HG03342 (cell line): ENCODE data around the gene TGDS.
A peak's percentile ranks its signal among the peaks of the same experiment; 100 is the strongest.
"Not testable (repeated sequence)": the region's sequence is repeated elsewhere in the genome, so short reads cannot be mapped to it uniquely, and the experiment has no call there.

Experiments used
- ATAC-seq: cut with Tn5 transposase; IDR thresholded peaks from one replicate; pipeline ENCODE4 v1.9.1; 2021; ENCODE audit warnings: mild to moderate bottlenecking, moderate library complexity; ENCODE audit not compliant: unreplicated experiment

The TGDS gene, protein sequence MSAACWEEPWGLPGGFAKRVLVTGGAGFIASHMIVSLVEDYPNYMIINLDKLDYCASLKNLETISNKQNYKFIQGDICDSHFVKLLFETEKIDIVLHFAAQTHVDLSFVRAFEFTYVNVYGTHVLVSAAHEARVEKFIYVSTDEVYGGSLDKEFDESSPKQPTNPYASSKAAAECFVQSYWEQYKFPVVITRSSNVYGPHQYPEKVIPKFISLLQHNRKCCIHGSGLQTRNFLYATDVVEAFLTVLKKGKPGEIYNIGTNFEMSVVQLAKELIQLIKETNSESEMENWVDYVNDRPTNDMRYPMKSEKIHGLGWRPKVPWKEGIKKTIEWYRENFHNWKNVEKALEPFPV

DNA sequence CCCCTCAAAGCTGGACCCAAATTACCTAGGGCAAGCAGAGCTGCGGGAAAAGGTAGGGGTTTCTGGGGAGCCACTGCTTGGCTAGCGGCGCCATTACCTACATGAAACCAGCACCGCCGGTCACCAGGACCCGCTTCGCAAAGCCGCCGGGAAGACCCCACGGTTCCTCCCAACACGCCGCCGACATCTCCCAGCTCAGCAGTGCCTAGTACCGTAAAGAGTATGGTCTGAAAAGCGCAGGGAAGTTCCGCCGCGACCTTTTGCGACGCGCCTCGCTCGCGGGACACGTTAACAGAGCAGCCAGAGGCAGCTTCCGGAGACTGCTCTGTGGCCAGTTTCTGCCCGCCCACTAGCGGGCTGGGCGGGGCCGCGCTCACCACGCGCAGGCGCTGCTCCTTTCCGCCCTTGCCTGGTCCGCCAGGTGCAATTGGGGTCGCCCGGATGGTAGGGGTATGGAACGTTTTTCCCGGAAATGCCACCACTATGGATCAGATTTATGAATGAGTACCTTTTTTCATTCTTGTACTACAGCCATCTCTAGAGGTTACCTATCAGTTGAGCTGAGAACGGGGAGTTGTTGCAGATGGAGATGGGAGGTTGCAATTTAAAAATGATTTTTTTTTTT is at the start of gene TGDS:
TGDS (minus strand) TSS at position 203 of the 625 bp plus-strand sequence; CDS start at position 187, 16 bp downstream.
- ATAC-seq: peak; percentile 97

DNA sequence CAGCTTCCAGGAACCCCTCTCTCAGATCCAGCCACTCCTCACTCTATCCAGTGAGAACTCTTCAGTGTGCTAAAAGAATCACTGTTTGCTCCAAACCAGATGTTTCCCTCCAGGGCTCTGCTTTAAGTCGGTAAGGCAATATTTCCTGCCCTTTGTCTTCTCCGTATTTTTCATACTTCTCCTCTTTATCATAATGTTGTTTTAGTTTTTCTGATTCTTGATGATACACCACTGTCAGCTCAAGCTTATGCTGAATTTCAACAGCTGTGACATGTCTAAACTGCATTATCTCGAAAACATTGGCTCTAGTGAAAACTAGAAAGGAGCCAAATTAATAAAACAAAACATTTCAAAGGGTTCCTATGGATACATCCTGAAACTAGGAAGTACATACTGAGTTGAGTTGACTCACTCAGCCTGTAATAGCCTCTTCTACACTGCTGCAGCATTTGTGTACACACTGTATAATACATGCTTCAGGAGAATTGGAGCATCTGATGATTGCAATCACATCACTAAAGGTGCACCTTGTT is 45.5 kb upstream of the TGDS start:
- ATAC-seq: no peak

DNA sequence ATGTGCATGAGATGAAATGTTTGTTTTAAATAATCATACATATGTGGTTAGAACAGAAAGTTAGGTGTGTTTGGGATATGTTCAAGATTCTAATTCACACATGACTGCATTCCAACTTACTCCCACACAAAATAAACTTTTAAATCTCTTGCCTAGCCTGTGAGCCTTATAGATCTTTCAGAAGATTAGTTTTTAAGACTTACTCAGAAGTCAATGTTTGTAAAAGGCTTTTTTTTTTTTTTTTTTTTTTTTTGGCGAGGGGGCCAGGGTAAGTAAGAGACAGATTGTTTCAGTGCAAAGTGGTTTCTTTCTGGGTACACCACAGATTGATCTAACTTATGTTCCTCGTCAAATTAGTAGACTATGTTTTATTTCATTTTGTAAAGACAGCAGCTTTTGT is 44.8 kb upstream of the TGDS start:
- no peak for ATAC-seq

DNA sequence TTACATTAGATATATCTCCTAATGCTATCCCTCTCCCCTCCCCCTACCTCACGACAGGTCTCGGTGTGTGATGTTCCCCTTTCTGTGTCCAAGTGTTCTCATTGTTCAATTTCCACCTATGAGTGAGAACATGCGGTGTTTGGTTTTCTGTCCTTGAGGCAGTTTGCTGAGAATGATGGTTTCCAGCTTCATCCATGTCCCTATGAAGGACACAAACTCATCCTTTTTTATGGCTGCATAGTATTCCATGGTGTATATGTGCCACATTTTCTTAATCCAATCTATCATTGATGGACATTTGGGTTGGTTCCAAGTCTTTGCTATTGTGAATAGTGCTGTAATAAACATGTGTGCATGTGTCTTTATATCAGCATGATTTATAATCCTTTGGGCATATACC is 41.7 kb upstream of the TGDS start:
- ATAC-seq: not testable (repeated sequence)

DNA sequence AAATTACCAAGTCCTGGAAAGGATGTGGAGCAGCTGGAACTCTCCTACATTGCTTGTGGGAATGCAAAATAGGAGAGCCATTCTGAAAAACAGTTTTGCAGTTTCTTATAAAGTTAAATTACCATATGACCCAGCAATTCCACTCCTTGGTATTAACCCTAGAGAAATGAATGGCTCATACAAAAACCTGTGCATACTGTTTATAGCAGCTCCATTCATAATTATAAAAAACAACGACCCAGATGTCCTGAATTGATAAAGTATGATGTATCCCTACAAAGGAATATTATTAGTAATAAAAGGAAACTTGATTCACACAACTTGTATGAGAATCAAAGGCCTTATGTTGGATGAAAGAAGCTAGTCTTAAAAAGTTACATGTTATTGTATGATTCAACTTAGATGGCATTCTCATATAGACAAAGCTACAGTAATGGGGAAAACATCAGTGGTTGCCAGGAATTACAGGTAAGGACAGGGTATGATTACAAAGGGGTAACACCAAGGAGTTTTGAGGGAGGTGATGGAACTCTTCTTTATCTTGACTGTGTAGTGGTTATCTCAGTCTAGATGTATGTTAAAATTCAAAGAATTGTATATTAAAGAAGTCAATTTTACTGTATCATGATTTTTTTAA is 41.1 kb upstream of the TGDS start:
- ATAC-seq: no peak

DNA sequence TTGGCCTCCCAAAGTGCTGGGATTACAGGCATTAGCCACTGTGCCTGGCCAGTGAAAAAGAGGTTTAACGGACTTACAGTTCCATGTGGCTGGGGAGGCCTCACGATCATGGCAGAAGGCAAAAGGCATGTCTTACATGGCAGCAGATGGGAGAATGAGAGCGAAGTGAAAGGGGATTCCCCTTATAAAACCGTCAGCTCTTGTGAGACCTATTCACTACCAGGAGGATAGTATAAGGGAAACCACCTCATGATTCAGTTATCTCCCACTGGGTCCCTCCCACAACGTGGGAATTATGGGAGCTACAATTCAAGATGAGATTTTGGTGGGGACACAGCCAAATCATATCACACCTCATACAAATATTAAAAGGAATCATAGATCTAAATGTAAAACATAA is 40.1 kb upstream of the TGDS start:
- ATAC-seq: not testable (repeated sequence)

DNA sequence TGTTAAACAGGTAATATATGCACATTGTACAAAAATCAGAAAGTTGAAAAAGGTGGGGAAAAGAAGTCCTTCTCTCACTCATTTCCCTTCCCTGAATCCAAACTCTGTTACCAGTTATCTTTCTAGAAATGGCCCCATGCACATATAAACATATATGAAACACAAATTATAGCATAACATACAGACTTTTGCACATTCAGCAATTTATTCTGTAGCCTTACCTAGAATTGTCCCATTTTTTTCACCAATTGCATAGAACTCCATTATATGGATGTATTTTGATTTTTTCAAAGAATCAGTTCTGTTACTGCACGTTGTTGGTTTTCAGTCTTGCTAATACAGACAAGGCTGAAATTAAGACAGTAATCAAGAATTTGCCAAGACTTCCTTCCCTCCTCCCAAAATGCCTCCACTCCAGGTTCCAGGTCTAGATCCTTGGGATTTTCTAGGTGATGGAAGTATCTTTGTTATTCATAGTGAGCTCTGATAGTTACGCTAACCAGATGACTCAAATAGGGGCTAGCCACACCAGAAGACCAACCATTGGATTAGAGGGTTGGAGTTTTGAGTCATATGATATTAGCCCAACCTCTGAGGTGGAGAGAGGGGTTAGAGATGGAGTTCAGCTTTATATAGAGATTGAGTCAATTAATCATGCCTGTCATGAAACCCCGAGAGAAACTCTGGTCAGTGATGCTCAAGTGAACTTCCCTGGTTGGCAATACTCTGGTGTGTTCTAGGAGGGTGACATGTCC is 36.5 kb upstream of the TGDS start:
- ATAC-seq: no peak

DNA sequence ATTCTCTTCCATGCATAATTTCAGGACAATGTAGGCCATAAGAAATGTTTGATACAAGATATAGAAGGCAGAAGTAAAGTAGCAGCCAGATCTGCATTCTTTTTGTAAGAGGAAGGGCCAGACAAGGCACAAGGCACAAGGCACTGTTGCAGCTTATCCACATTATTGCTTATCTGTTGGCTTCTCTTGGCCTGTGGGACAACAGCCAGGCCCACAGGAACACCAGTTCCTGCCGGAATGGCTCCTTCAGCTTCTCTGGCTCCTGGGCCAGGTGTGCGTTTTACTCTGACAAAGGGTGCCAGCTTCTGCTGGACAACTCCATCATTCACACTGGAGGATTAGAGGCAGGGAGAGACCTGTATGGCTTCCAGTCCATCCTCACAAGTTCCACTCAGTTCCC is 34.9 kb upstream of the TGDS start:
- no peak for ATAC-seq

DNA sequence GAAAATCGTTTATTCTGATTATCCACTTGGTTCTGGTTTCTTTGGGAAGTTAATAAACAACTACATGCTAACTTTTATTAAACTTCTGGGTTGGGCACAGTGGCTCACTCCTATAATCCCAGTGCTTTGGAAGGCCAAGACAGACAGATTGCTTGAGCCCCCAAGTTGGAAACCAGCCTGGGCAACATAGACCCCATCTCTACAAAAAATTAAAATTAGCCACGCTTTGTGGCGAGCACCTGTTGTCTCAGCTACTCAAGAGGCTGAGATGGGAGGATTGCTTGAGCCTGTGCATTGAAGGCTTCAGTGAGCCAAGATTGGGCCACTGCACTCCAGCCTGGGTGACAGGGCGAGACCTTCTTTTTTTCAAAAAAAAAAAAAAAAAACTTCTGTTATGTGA is 27.4 kb upstream of the TGDS start:
- ATAC-seq: no peak

DNA sequence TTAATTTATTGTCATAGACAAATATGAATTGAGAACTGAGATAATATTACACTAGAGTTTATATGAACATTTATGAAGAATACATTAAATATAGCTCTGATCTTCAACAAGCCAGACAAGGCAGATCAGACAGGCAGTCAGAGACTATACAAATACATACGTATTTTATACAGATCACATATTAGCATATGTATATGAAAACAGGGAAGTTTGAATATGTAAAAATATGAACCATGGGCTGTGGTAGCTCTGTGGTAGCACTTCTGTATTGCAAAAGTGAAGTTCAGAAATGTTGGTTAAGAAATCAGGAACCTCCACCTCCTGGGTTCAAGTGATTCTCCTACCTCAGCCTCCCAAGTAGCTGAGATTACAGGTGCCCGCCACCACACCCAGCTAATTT is 26.4 kb upstream of the TGDS start:
- ATAC-seq: no peak

DNA sequence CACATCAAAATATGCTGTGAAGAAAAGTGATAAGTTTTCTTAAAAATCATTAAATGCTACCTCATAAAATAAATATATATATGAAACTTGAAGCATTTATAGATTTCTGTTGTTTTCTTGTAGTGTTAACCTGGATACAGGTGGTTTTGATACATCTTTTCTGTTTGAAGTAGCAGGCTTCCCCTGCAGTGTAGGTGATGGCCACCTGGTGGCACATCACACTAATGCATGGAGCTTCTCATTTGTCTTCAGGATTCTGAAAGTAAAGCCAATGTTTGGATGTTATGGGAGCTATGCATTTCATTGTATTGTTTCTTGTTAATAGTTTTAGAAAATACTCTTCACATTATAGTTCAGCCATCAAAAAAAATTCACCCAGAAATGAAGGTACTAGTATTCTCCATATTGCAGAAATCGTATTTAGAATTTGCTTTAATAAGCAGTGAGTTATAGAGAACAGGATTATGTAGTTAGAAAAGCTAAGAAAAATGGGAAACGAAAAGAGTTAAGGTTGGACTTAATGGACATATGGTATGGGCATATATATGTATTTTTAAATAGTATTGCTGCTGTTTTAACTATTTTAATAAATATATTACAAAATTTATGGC is 24.4 kb upstream of the TGDS start:
- peak; percentile 88 for ATAC-seq

DNA sequence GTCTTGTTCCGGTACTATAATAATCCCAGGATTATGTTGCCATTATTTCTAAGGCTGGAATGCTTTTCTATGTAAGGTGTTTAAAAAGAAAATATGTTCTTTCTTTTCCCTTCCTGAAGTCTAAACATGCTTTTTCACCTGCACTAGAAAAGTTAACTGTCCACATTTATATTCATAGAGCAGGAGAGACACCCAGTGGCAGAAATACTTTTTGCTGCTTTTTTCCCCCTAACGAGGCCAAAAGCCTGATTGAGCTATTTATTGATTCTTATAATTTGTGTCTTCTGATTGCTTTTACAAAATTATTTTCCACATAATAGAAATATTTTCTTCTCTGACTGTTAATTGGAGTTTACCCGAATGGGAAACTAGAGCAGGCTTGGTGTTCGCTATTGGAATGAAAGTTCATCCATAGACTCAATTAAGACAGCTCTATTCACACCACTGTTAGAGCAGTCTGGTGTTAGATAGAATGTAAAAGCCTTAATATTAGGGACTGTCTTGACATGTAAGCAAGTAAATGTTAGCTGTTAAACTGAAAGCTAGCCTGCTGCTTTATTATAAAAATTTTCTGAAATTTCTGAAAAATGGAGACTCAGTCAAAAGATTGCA is 21.5 kb upstream of the TGDS start:
- peak; percentile 51 for ATAC-seq

DNA sequence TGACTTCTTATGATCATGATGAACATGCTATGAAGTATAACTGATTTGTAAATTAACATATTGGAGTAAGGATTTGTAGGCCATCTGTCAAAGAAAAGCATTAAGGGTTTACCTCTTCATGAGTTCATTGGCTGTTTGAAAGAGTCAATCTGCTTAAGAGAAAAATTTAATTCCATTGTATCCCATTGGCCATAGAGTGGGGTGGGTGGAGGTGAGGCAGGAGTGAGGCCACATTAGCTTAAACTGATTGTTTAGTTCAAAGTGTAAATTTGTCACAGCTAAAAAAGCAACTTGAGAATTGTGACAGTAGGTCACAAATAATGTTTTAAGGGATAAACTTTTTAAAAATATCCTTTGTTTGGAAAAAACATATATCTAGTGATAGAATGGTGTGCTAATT is 17.1 kb upstream of the TGDS start:
- no peak for ATAC-seq

DNA sequence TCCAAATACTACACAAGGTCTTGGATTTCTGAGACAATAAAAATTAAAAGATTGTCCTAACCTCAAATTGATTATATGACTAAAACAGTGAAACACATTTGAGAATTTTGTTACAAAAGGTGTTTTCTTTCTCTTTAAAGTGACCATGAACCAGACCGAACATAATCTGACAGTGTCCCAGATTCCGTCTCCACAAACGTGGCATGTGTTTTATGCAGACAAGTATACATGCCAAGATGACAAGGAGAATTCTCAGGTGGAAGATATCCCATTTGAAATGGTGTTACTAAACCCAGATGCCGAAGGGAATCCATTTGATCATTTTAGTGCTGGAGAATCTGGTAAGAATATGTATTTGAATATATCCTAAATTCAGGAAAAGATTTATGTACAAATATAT is 16.1 kb upstream of the TGDS start:
- no peak for ATAC-seq

DNA sequence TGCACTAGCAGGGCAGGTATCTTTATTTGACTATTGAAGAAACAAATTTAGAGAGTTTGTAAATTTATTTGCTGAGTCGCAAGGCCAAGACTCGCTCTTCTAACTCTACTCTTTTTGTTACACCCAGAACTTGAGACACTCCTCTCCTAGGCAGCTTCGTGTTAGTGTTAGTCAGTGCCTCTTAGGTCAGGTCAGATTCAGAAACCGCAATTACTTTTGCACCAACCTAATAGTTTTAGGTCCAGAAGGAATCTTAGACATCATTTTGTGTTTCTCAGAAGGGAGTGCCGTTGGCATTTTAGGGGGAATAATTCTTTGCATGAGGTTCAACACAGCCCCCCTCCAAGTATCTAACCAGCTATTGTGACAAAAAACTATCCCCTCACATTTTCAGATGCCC is 14.5 kb upstream of the TGDS start:
- ATAC-seq: no peak

DNA sequence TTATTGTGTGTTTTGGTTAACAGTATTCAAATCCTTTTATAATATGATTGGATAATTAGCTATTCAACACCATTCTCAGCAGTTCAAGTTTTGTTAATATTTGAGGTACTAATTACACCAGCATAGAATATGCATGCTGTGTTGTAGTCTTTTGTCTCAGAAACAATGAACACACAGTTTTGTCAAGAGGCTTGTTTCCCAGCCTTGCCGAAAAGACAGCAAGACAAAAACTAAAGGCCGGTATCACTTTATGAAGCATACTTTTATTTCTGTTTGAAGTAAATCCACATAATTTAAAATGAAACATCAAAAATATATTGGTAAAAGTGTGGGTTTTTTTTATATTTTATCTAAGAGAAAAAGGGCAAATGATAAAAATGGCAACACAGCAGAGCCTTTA is 13.2 kb upstream of the TGDS start:
- no peak for ATAC-seq

DNA sequence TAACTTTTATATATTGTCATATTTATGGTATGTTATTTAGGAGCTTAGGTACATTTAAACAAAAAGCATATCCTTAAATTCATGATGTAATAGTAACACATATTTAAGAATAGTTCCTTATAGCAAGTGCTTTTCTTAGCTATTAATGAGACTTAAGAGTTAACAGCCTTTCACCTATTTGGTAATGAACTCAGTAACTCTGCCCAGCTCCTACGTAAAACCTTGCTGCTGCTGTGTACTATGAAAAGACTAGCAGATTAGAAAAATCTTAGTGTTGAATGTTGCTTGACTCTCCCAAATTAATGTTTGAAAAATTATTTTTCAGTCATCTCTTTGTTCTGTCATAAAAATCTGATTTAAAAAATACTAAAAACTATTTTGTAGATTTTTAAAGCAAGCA is 12.6 kb upstream of the TGDS start:
- ATAC-seq: no peak

DNA sequence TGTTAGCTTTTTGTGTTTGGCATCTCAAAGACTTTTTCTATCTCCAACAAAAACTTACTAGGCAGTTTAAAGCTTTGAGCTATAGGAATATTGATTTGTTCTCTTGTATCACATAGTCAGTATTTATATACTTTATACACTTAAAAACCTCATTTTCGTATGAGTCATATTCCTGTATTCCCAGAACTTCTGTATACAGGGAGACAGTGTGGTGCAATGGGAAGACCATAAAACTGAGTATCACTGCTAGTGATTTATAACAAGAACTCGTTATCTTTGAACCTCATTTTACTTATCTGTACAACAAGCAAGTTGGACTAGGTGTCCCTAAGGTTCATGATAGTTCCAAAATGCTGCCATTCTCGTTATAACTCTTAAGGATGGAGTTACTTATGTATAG is 12.0 kb upstream of the TGDS start:
- no peak for ATAC-seq

DNA sequence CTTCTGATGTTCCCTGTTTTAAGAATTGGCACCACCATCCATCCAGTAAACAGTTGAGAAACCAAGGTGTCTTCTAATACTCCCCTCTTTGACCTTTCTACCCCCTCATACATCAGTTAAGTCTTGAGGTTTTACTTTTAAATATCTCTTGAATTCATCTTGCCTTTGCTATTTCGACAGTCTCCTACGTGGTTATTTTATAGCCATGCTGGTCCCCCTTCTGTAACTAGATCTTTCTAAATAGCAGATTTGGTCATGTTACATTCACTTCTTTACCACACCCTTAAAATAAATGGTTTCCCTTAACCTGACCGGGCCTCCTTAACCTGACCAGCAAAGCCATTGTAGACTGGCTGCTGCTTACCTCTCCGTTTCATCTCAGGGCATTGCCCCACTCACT is 11.1 kb upstream of the TGDS start:
- no peak for ATAC-seq

DNA sequence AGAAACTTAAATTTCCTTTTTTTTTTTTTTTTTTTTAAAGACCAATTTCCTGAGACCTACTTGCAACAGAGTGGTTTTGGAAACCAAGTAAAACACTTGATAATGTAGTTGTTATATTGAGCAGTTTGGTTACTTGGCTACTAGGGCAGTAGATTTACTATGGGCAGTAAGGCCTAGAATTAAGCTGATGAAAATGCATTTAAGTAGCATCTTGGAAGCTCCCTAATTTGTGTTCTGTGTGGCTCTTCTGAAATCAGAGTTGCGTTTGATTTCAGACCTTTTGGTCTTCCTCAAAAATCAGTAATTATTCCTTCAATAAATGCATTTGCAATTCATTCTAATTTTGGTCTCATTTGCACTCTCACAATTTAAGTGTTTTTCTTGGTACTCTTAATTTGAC is 6.5 kb upstream of the TGDS start:
- no peak for ATAC-seq
